Type B pancreatic cell (in vitro differentiated cells): ENCODE results near the gene RPS21. TPM values are rescaled to one million over a fixed set of nuclear protein-coding genes. Genes with fewer than 3 reads are reported as not detected.
"Not testable (repeated sequence)": the region's sequence is repeated elsewhere in the genome, so short reads cannot be mapped to it uniquely, and the experiment has no call there.

Source experiments
- DNase-seq: peaks from one replicate; pipeline ENCODE4 v3.0.0; 2021; ENCODE audit warnings: mixed read lengths; ENCODE audit not compliant: unreplicated experiment; ENCODE audit errors: extremely low spot score
- H3K27ac Mint-ChIP-seq: 2 replicates; pipeline ENCODE4 v1.8.0; 2021; ENCODE audit warnings: mild to moderate bottlenecking, mixed read lengths
- H3K27me3 Mint-ChIP-seq: 2 replicates; pipeline ENCODE4 v1.8.0; 2021; ENCODE audit warnings: mixed read lengths
- H3K36me3 Mint-ChIP-seq: 2 replicates; pipeline ENCODE4 v1.8.0; 2021; ENCODE audit warnings: mixed read lengths
- H3K4me1 Mint-ChIP-seq: one replicate; pipeline ENCODE4 v1.8.0; 2021; ENCODE audit warnings: mixed read lengths; ENCODE audit not compliant: unreplicated experiment
- H3K4me3 Mint-ChIP-seq: 2 replicates; pipeline ENCODE4 v1.8.0; 2021; ENCODE audit warnings: mild to moderate bottlenecking, mixed read lengths
- H3K9me3 Mint-ChIP-seq: 2 replicates; pipeline ENCODE4 v1.8.0; 2021; ENCODE audit warnings: mixed read lengths
- CTCF ChIP-seq: fragments of 200-600 bp; sonication (generic); conservative IDR thresholded peaks from 2 replicates; pipeline ENCODE4 v1.5.0; 2021; ENCODE audit warnings: antibody characterized with exemption, mild to moderate bottlenecking
- total RNA-seq: library from RNA; stranded (reverse); gene quantifications from 2 replicates; pipeline ENCODE4 v1.2.1, GENCODE V29; 2021; ENCODE audit warnings: low replicate concordance

The RPS21 gene
- total RNA-seq, 1 donor from 2014 or later: 1,432 TPM

- H3K9me3 Mint-ChIP-seq: no peaks in the 10 kb centered on the region
- H3K27me3 Mint-ChIP-seq: no peaks in the 10 kb centered on the region
- no peak for TF ChIP-seq CTCF
- no peak overlapping the region for H3K4me3 Mint-ChIP-seq
- DNase-seq: no peak
- H3K36me3 Mint-ChIP-seq: no peaks in the 10 kb centered on the region
- peaks cover 13% of the 10 kb centered on the region for H3K4me1 Mint-ChIP-seq
- no peak overlapping the region for H3K27ac Mint-ChIP-seq
Measured at GRCh38 chr20:62371588-62372041, 15.3 kb upstream of the RPS21 start.

GRCh38 chr20:62372042-62372993 lies 14.6 kb upstream of the RPS21 start:
- TF ChIP-seq CTCF: no peak
- no peaks in the 10 kb centered on the region for H3K9me3 Mint-ChIP-seq
- DNase-seq: no peak
- H3K4me3 Mint-ChIP-seq: no peak overlapping the region
- no peaks in the 10 kb centered on the region for H3K27me3 Mint-ChIP-seq
- peaks cover 3% of the 10 kb centered on the region for H3K36me3 Mint-ChIP-seq
- H3K4me1 Mint-ChIP-seq: peaks cover 16% of the 10 kb centered on the region
- no peak overlapping the region for H3K27ac Mint-ChIP-seq

- DNase-seq, H3K36me3 Mint-ChIP-seq, H3K27me3 Mint-ChIP-seq, H3K9me3 Mint-ChIP-seq, H3K4me3 Mint-ChIP-seq: not testable (repeated sequence)
- peaks cover 18% of the 10 kb centered on the region for H3K4me1 Mint-ChIP-seq
- H3K27ac Mint-ChIP-seq: peak overlapping the region; percentile 75
Measured at GRCh38 chr20:62373631-62374179, 13.2 kb upstream of the RPS21 start.

- Mint-ChIP-seq H3K4me1 (peaks cover 12% of the 10 kb centered on the region), H3K4me3 (no peak overlapping the region), H3K27ac (peak overlapping the region; percentile 75), H3K36me3 (peaks cover 3% of the 10 kb centered on the region), H3K27me3 (no peaks in the 10 kb centered on the region), H3K9me3 (no peaks in the 10 kb centered on the region)
- no peak for TF ChIP-seq CTCF
- no peak for DNase-seq
Measured at GRCh38 chr20:62374331-62375152, 12.4 kb upstream of the RPS21 start.

- H3K36me3 Mint-ChIP-seq: peaks cover 3% of the 10 kb centered on the region
- peak overlapping the region; percentile 93 for H3K27ac Mint-ChIP-seq
- H3K4me3 Mint-ChIP-seq: no peak overlapping the region
- no peaks in the 10 kb centered on the region for H3K9me3 Mint-ChIP-seq
- no peaks in the 10 kb centered on the region for H3K27me3 Mint-ChIP-seq
- TF ChIP-seq CTCF: peak; percentile 59
- H3K4me1 Mint-ChIP-seq: peaks cover 12% of the 10 kb centered on the region
- DNase-seq: no peak
Measured at GRCh38 chr20:62376112-62377063, 10.5 kb upstream of the RPS21 start.
